BLaER1 (cell line): ENCODE results near the gene LMF2.
"Not testable (repeated sequence)": the region's sequence is repeated elsewhere in the genome, so short reads cannot be mapped to it uniquely, and the experiment has no call there.

ENCODE experiments used
- H3K27ac ChIP-seq: shearing (Covaris generic); formaldehyde crosslinking; 2 replicates; pipeline ENCODE4 v1.8.1; 2022
- H3K27me3 ChIP-seq: shearing (Covaris generic); formaldehyde crosslinking; 2 replicates; pipeline ENCODE4 v1.8.1; 2022
- H3K36me3 ChIP-seq: shearing (Covaris generic); formaldehyde crosslinking; 2 replicates; pipeline ENCODE4 v1.8.1; 2022
- H3K4me1 ChIP-seq: shearing (Covaris generic); formaldehyde crosslinking; 2 replicates; pipeline ENCODE4 v1.8.1; 2022
- H3K4me2 ChIP-seq: shearing (Covaris generic); formaldehyde crosslinking; 2 replicates; pipeline ENCODE4 v1.8.1; 2022
- H3K4me3 ChIP-seq: shearing (Covaris generic); formaldehyde crosslinking; 2 replicates; pipeline ENCODE4 v1.8.1; 2022
- H3K9ac ChIP-seq: shearing (Covaris generic); formaldehyde crosslinking; 2 replicates; pipeline ENCODE4 v1.8.1; 2022
- H3K9me3 ChIP-seq: shearing (Covaris generic); formaldehyde crosslinking; 2 replicates; pipeline ENCODE4 v1.8.1; 2022
- H4K20me1 ChIP-seq: shearing (Covaris generic); formaldehyde crosslinking; 2 replicates; pipeline ENCODE4 v1.8.1; 2022
- Cebpa-rat ChIP-seq: shearing (Covaris generic); IDR thresholded peaks from 2 replicates; pipeline ENCODE4 v1.8.1; 2022

The LMF2 gene

DNA sequence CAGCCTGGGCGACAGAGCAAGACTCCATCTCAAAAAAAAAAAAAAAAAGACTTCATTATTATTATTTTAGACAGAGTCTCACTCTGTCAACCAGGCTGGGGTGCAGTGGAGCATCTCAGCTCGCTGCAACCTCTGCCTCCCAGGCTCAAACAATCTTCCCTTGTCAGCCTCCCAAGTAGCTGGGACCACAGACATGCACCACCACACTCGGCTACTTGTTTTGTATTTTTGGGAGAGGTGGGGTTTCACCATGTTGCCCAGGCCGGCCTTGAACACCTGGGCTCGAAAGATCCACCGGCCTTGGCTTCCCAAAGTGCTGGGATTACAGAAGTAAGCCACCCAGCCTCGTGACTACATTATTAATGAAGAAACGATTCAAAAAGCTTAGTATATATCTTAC, 27.6 kb upstream of the LMF2 start:
- H3K9ac ChIP-seq = no peak overlapping the region
- TF ChIP-seq Cebpa-rat = no peak
- peaks cover 26% of the 10 kb centered on the region for H3K4me1 ChIP-seq
- peaks cover 10% of the 10 kb centered on the region for H3K9me3 ChIP-seq
- H3K4me2 ChIP-seq = no peak overlapping the region
- H3K27me3 ChIP-seq = peaks cover 43% of the 10 kb centered on the region
- no peaks in the 10 kb centered on the region for H3K36me3 ChIP-seq
- H4K20me1 ChIP-seq = peaks cover 21% of the 10 kb centered on the region
- no peak overlapping the region for H3K4me3 ChIP-seq
- no peak overlapping the region for H3K27ac ChIP-seq

- Histone ChIP-seq H4K20me1 (peaks cover 32% of the 10 kb centered on the region), H3K9me3 (peaks cover 18% of the 10 kb centered on the region), H3K4me1 (peaks cover 23% of the 10 kb centered on the region), H3K27me3 (peaks cover 53% of the 10 kb centered on the region)
- not testable (repeated sequence) for H3K27ac ChIP-seq, H3K36me3 ChIP-seq, H3K4me2 ChIP-seq, H3K9ac ChIP-seq, H3K4me3 ChIP-seq
These were observed 26.6 kb upstream of the LMF2 start for GRCh38 chr22:50533856-50534711.

DNA sequence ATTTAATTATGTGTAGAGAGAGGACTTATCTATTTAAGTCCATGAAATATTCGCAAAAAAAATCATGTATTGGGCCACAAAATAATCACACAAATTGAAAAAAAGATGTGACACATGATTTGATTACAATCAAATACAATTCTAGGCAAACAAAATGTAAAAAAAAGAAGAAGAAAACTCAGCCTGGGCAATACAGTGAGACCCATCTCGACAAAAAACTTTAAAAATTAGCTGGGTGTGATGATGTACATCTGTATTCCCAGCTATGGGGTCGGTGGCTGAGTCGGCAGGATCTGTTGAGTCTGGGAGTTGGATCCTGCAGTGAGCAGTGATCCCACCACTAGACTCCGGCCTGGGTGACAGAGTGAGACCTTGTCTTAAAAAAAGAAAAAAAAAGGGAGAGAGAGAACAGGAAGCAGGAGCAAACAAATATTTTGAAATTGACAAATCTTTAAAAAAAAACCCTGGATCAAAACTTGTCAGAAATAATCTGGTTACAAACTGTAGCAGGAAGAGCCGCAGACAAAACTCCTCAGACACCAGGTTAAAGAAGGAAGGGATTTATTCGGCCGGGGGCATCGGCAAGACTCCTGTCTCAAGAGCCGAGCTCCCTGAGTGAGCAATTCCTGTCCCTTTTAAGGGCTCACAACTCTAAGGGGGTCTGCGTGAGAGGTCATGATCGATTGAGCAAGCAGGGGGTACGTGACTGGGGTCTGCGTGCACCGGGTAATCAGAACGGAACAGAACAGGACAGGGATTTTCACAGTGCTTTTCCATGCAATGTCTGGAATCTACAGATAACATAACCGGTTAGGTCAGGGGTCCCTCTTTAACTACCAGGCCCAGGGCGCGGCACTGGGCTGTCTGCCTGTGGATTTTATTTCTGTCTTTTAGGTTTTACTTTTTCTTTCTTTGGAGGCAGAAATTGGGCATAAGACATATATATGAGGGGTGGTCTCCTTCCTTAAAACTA, 25.6 kb upstream of the LMF2 start:
- H3K9me3 ChIP-seq = peaks cover 18% of the 10 kb centered on the region
- H3K36me3 ChIP-seq = no peaks in the 10 kb centered on the region
- H3K27ac ChIP-seq = no peak overlapping the region
- no peak overlapping the region for H3K4me3 ChIP-seq
- no peak for TF ChIP-seq Cebpa-rat
- H3K4me1 ChIP-seq = peaks cover 29% of the 10 kb centered on the region
- H3K27me3 ChIP-seq = peaks cover 63% of the 10 kb centered on the region
- H4K20me1 ChIP-seq = peaks cover 39% of the 10 kb centered on the region
- no peak overlapping the region for H3K9ac ChIP-seq
- H3K4me2 ChIP-seq = no peak overlapping the region

- Histone ChIP-seq H3K4me1 (peaks cover 37% of the 10 kb centered on the region), H3K27me3 (peaks cover 67% of the 10 kb centered on the region), H3K9me3 (peaks cover 18% of the 10 kb centered on the region), H3K4me2 (no peak overlapping the region), H4K20me1 (peaks cover 39% of the 10 kb centered on the region), H3K36me3 (no peaks in the 10 kb centered on the region), H3K9ac (no peak overlapping the region), H3K27ac (no peak overlapping the region), H3K4me3 (0 out of 2 replicates have a peak overlapping the region, but pooled peaks have one; percentile 63)
- TF ChIP-seq Cebpa-rat = no peak
These were observed 24.6 kb upstream of the LMF2 start for GRCh38 chr22:50531962-50532674.

DNA sequence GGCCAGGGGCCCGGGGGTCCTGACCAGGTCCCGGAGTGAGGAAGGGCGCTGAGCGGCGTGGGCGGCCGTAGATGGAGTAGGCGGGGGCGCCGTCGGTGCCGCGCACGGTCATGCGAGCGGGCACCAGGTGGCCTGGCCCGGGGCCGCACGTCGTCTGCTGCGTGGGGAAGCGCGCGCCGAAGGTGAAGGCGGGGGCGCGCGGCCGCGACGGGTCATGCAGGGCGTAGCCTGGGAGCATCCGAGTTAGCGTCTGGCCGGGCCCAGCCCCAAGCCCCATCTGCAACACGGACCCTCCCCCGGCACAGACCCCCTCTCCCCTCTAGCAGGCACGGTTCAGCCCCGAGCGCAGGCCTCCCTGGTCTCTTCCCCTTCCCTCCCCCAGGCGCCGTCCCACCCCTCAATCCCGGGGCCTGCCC, 24.1 kb upstream of the LMF2 start:
- Histone ChIP-seq H3K4me2 (peak overlapping the region; percentile 73), H3K36me3 (no peaks in the 10 kb centered on the region), H3K27ac (no peak overlapping the region), H3K27me3 (peaks cover 67% of the 10 kb centered on the region), H3K9me3 (peaks cover 18% of the 10 kb centered on the region), H3K9ac (no peak overlapping the region), H4K20me1 (peaks cover 39% of the 10 kb centered on the region), H3K4me3 (peak overlapping the region; percentile 63), H3K4me1 (peaks cover 42% of the 10 kb centered on the region)
- no peak for TF ChIP-seq Cebpa-rat

DNA sequence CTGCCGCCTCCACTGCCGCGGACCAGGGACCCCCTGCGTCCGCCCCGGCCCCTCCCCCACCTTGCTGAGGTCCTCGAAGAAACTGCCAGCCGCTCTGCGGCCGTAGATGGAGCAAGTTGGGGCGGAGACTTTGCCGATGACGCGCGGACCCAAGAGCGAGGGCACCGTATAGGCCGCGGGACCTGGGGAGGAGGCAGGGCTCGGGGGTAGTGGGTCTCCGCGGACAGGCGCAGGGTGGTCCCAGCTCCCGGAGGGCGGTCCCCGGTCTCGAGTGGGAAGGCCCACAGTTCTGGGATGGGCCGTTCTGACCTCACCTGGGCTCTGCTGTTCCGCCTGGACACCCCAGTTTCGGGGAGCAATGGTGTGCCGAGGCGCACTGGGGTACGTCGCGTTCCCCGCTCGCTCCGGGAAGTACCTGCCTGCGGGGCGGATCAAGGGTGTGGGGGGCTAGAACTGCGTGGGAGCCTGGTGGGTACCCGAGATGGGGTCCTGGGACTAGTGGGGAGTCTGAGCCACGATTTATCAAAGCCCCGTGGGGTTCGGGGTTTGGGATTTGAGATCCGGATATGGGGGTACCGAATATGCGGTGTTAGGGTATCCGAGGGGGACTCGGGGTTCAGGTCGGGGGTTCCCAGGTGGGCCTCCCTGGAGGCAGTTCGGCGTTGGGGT, 23.5 kb upstream of the LMF2 start:
- H3K4me2 ChIP-seq = peak overlapping the region; percentile 73
- H3K36me3 ChIP-seq = no peaks in the 10 kb centered on the region
- peaks cover 44% of the 10 kb centered on the region for H3K4me1 ChIP-seq
- no peak overlapping the region for H3K27ac ChIP-seq
- peaks cover 67% of the 10 kb centered on the region for H3K27me3 ChIP-seq
- peak overlapping the region; percentile 63 for H3K4me3 ChIP-seq
- peaks cover 39% of the 10 kb centered on the region for H4K20me1 ChIP-seq
- peak overlapping the region; percentile 10; the same call in 1 of the 2 replicates for H3K9ac ChIP-seq
- peaks cover 18% of the 10 kb centered on the region for H3K9me3 ChIP-seq
- no peak for TF ChIP-seq Cebpa-rat

DNA sequence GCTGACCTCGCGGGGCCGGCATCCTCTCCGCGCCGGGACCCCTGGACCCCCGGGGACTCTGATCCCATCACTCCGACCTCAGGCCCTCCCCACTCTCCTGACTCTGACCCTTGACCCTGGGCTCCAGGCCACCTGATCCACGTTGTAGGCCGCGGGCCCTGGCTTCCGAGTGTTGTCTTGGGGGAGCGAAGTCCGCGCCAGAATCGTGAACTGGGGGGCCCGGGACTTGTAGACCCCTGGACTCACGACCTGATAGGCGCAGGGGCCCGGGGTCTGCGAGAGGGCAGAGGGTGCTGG, 23.0 kb upstream of the LMF2 start:
- peaks cover 67% of the 10 kb centered on the region for H3K27me3 ChIP-seq
- H3K9ac ChIP-seq = no peak overlapping the region
- no peaks in the 10 kb centered on the region for H3K36me3 ChIP-seq
- no peak overlapping the region for H3K27ac ChIP-seq
- H3K4me3 ChIP-seq = peak overlapping the region; percentile 63
- H4K20me1 ChIP-seq = peaks cover 39% of the 10 kb centered on the region
- H3K4me1 ChIP-seq = peaks cover 44% of the 10 kb centered on the region
- TF ChIP-seq Cebpa-rat = no peak
- H3K9me3 ChIP-seq = peaks cover 18% of the 10 kb centered on the region
- H3K4me2 ChIP-seq = peak overlapping the region; percentile 73

DNA sequence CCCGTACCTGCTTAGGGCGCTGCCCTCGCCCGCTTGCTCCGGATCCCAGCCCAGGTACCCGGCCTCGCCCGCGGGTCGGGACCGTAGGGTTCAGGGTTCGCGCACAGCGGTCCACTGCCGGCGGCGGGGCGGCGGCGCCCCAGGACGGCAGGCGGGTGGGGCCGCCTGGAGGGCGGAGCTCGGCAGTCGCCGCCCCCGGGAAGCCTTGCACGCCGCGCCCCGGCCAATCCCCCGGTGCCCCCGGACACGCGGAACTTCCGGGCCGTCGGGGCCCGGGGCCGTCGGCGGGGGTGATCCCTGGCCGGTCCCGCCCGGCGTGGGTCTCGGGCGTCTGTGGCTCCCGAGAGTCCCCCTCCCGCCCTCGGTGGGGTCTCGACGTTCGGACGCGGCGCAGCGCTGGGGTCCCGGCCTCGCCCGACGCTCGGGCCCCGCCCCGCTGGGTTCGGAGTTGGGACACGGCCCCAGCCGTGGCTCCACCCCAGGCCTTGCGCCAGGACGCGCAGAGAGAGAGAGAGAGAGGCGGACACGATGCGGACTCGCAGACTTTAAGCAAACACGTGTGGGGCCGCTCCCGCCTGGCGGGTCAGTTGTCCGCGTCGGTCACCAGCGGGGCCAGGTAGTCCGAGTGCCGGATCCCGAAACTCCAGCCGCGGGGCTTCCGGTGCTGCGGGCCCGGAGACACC, 22.5 kb upstream of the LMF2 start, which contains the start of gene TYMP:
TSS of gene TYMP (minus strand) at position 116 of the 683 bp plus-strand sequence. CDS start 303 bp downstream, outside the sequence.
- H3K4me3 ChIP-seq = peak within 1 kb of the TSS; percentile 63
- H3K27me3 ChIP-seq = peaks cover 67% of the 10 kb centered on the region
- no peak within 1 kb of the TSS for H3K27ac ChIP-seq
- H3K4me2 ChIP-seq = peak within 1 kb of the TSS; percentile 73
- peaks cover 39% of the 10 kb centered on the region for H4K20me1 ChIP-seq
- TF ChIP-seq Cebpa-rat = no peak
- H3K4me1 ChIP-seq = peaks cover 44% of the 10 kb centered on the region
- H3K9me3 ChIP-seq = peaks cover 18% of the 10 kb centered on the region
- H3K9ac ChIP-seq = 0 out of 2 replicates have a peak within 1 kb of the TSS, but pooled peaks have one; percentile 10
- H3K36me3 ChIP-seq = no peaks in the 10 kb centered on the region
